ENCODE data around the gene SERPINE1. TPM values are rescaled to one million over a fixed set of nuclear protein-coding genes. Genes with fewer than 3 reads are reported as not detected.

Gene SERPINE1
- total and polyA plus RNA-seq, 3 donors from 2014 or later: 5.6 to 7.6 (median 5.8) TPM

DNA sequence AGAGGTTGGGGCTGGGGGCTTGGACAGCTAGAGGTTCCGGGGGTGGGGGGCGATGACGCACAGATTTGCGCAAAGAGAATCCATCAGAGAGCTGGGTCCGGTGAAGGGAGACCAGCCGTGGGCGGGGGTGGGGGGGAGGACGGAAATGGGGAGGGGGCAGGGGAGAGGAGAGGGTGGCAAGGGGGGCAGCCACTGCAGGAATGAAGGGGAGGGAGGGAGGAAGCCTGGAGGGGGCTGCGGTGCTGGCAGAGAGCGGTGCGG, 39.7 kb downstream of the SERPINE1 start:
- WGBS, 2 donors: 0% methylated on average over 9 to 11 of the region's 11 CpGs
- Histone ChIP-seq H3K9me3 (no peaks in the 10 kb centered on the region), H3K27ac (no peak overlapping the region), H3K4me3 (no peak overlapping the region), H3K36me3 (ENCODE audit: low read depth, missing control alignments) (no peaks in the 10 kb centered on the region), H3K4me1 (peaks cover 17% of the 10 kb centered on the region), H3K27me3 (no peaks in the 10 kb centered on the region)
- TF ChIP-seq, protein P1, sequence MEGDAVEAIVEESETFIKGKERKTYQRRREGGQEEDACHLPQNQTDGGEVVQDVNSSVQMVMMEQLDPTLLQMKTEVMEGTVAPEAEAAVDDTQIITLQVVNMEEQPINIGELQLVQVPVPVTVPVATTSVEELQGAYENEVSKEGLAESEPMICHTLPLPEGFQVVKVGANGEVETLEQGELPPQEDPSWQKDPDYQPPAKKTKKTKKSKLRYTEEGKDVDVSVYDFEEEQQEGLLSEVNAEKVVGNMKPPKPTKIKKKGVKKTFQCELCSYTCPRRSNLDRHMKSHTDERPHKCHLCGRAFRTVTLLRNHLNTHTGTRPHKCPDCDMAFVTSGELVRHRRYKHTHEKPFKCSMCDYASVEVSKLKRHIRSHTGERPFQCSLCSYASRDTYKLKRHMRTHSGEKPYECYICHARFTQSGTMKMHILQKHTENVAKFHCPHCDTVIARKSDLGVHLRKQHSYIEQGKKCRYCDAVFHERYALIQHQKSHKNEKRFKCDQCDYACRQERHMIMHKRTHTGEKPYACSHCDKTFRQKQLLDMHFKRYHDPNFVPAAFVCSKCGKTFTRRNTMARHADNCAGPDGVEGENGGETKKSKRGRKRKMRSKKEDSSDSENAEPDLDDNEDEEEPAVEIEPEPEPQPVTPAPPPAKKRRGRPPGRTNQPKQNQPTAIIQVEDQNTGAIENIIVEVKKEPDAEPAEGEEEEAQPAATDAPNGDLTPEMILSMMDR (IDR thresholded peaks at IDR 0.05): no peak
- TF ChIP-seq POLR2A (IDR thresholded peaks at IDR 0.05): no peak
- DNase-seq: no peak
- intact Hi-C loops (cut with DNase I; ENCODE audit: low total_unique reads): loop anchor here (10.0 kb wide), 1 partner anchor 118 kb away; no protein-coding TSS in a partner anchor

DNA sequence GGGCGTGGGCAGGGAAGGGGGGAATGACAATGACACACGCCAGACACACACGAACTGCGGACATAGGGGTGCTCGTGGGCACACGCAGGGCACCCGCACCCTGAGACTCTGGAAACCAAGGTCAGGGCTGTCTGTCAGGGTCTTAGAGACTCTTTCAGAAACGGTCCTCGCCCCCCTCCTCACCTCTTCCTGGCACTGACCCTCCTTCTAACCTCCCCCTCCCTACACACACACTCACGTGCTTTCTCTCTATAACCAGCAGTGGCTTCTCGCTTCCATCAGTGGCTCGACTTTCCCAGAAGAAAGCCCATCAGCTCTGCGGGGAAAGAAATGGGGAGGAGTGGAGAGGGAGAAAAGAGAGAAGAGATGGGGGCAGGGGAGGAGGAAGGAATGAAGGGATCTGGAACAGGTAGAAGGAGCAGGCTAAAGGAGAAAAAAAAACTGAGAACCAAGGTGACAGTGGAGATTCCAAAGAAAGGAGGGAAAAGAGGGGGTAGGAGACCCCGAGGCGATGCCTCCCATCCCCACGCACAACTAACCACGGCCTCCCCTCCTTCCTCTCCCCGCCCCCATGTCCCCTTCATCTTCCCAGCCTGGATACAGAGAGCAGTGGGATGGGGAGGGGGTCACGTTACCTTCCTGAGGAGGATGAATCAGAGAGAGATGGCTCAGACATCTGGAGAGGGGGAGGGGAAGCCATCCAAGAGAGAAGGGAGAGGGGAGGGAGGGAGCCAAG, 40.2 kb downstream of the SERPINE1 start:
- no peak for DNase-seq
- Histone ChIP-seq H3K27ac (no peak overlapping the region), H3K4me3 (no peak overlapping the region), H3K4me1 (peaks cover 20% of the 10 kb centered on the region), H3K27me3 (no peaks in the 10 kb centered on the region), H3K9me3 (no peaks in the 10 kb centered on the region), H3K36me3 (ENCODE audit: low read depth, missing control alignments) (no peaks in the 10 kb centered on the region)
- intact Hi-C loops (cut with DNase I; ENCODE audit: low total_unique reads): loop anchor here (10.0 kb wide), 1 partner anchor 118 kb away; no protein-coding TSS in a partner anchor
- WGBS, 2 donors: 1% methylated on average over 19 of the region's 19 CpGs
- TF ChIP-seq, protein P1 (IDR thresholded peaks at IDR 0.05): no peak
- TF ChIP-seq POLR2A (IDR thresholded peaks at IDR 0.05): no peak

DNA sequence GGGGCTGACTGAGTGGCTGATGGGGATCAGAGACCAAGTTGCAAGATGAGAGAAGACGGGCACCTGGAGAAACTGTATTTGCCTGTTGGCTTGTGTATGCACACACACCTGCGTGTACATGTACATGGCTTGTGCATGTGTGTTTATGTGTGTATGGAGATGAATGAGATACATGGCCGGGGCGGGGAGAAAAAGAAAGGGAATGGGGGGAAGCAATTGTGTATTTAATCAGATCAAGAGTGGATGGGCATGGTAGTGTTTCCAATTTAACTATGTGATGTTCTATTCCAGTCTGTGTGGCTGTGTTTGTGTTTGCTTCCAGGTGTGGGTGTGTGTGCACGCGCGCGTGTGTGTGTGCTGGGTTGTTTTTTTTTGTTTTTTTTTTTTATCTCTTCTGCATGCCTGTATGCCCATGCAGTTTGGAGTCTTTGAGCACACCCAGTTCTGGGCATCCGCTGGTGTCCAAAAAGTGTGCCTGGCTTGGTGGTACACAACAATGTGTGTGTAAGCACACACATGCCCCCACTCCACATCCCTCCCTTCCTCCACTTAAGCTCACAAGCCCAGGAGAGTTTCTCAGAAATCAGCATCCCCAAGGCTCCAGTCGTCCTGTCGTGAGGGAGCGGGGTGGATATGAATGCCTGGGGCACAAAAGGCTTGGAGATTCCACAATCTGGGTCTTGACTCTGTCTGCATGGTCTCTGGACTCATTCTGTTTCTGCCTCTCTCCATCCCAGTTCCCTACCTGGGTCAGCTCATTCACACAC, 40.9 kb downstream of the SERPINE1 start:
- H3K4me1 ChIP-seq: peaks cover 24% of the 10 kb centered on the region
- TF ChIP-seq, protein P1 (IDR thresholded peaks at IDR 0.05): no peak
- TF ChIP-seq POLR2A (IDR thresholded peaks at IDR 0.05): no peak
- H3K9me3 ChIP-seq: no peaks in the 10 kb centered on the region
- no peak for DNase-seq
- no peaks in the 10 kb centered on the region for H3K36me3 ChIP-seq (ENCODE audit: low read depth, missing control alignments)
- no peaks in the 10 kb centered on the region for H3K27me3 ChIP-seq
- no peak overlapping the region for H3K4me3 ChIP-seq
- WGBS, 2 donors: 5 to 6% methylated on average over 12 of the region's 12 CpGs
- intact Hi-C loops (cut with DNase I; ENCODE audit: low total_unique reads): loop anchor here (10.0 kb wide), 1 partner anchor 117 kb away; no protein-coding TSS in a partner anchor
- H3K27ac ChIP-seq: no peak overlapping the region

DNA sequence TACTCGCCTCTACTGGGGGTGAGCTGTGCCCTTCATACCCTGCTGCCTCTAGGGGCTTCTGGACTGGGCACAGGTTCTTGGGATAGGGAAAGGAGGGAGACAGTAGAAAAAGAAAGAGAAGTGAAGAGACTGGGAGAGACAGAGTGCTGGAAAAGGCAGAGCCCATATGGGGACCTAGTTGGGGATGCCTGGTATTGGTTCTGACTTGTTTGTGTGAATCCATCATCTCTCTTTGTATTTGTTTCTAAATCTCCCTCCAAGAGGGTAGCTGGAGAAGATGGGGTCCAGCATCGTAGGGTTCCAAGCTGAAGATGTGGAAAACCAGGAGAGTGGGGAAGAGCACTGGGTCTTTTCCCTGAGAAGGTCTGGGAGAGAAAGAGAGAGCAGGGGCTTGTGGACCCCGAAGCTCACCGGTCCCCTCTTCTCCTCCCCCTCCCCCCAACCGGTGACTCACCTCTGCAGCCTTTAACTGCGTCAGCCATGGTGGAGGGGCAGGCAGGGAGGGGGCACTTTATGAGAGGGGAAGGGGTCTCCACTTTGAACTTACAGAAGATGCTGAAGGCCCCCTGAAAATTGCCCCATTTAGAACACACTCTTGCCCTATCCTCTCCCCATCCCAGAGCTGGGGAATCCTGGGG, 41.6 kb downstream of the SERPINE1 start:
- no peaks in the 10 kb centered on the region for H3K9me3 ChIP-seq
- H3K27ac ChIP-seq: no peak overlapping the region
- H3K27me3 ChIP-seq: no peaks in the 10 kb centered on the region
- WGBS, 2 donors: 4 to 6% methylated on average over 6 of the region's 6 CpGs
- no peaks in the 10 kb centered on the region for H3K36me3 ChIP-seq (ENCODE audit: low read depth, missing control alignments)
- intact Hi-C loops (cut with DNase I; ENCODE audit: low total_unique reads): loop anchor here (10.0 kb wide), 1 partner anchor 116 kb away; no protein-coding TSS in a partner anchor
- no peak for TF ChIP-seq POLR2A (IDR thresholded peaks at IDR 0.05)
- TF ChIP-seq, protein P1 (IDR thresholded peaks at IDR 0.05): no peak
- peaks cover 28% of the 10 kb centered on the region for H3K4me1 ChIP-seq
- no peak overlapping the region for H3K4me3 ChIP-seq
- no peak for DNase-seq
